HG02840 (cell line): ENCODE data around the gene ABCA2.
"Not testable (repeated sequence)": the region's sequence is repeated elsewhere in the genome, so short reads cannot be mapped to it uniquely, and the experiment has no call there.

Experiments
- ATAC-seq: cut with Tn5 transposase; IDR thresholded peaks from one replicate; pipeline ENCODE4 v1.9.1; 2021; ENCODE audit warnings: mild to moderate bottlenecking, moderate library complexity, moderate number of reproducible peaks; ENCODE audit not compliant: unreplicated experiment, low FRiP score

Gene ABCA2

DNA sequence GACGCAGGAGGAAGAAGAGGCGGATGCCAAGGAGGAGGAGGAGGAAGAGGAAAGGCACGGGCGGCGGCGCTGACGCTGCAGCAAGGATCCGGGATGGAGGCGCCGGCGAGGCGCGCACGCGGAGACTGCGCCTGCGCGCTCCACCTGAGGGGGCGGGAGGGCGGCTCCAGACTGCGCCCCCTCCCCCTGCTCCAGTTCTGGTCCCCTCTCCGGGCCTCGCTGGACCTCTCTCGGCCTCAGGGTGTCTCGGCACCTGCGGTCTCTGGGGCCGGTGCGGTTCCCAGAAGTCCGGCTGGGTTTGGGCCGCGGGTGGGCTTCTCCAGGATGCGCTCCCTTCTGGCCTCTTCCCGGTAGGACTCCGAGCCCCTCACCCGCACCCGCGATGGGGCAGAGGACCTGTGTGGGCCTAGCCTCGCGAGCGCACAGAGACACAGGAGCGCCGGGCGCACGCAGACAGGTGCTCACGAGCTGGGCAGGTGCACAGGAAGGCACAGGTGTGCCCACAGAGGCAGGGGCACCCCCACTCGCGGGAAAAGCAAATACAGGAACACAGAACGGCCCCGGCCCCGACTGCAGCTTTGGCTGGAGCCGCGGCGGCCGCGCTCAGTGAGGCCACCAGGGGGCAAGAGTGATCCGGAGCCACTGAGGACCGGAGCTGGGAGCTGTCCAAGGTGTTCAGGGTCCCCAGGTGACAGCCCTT, 18.2 kb upstream of the ABCA2 start, which contains the start of gene NPDC1:
NPDC1 (minus strand) TSS at position 90 of the 700 bp plus-strand sequence. CDS start 188 bp downstream, outside the sequence.
- ATAC-seq = no peak

DNA sequence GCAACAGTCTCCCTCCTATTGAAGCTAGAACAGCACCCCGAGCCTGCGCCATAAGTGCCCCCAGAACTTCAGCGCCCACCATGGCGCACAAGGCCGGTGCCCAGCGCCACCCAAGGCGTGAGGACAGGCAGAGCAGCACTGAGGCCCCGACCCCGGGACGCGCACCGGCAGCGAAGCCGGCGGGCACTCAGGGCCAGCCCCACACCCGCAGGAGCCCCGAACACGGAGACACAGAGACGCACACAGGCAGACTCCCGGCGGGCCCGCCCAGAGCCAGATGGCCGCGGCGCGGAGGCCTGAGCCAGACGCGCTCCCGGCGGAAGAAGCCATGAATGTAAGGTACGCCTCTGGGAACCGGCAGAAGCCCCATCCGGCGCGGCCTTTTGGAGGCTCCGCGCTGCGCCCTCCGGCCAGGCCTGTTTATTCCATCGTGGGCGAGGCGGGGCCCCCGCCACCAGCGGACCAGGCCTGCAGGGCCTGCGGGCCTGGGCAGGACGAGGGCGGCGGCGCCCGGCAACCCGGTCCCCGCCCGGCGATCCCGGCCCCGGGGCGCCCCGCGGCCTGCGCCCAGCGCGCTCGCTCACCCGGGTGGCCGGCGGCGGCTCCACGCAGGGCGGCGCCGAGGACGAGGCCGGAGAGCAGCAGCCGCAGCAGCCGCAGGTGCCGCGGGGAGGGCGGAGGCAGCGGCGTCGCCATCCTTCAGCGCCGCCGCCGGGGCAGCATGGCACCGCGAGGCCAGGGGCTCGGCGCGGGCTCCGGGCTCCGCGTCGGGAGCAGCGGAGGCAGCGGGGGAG, 17.5 kb upstream of the ABCA2 start:
- no peak for ATAC-seq

GRCh38 chr9:137044502-137045177, 16.6 kb upstream of the ABCA2 start:
- no peak for ATAC-seq

DNA sequence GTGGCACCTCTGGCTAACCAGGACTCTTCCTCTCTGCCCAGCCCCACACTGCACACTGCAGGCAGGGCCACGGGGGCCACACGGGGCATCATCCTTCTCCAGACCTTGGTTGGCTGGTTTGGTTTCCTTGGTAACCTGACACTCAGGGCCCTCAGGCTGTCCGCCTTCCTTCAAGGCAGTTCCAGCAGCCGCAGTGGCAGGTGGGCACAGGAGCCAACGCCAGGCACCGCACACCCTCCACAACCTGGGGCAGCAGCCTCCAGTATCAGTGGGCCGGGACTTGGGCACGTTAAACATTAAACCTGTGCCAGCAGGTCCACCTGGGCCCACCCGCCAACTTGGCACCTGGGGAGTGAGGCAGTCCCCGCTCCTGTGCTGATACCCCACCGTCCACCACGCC, 16.0 kb upstream of the ABCA2 start:
- no peak for ATAC-seq

GRCh38 chr9:137042751-137043727, 15.0 kb upstream of the ABCA2 start:
- no peak for ATAC-seq

DNA sequence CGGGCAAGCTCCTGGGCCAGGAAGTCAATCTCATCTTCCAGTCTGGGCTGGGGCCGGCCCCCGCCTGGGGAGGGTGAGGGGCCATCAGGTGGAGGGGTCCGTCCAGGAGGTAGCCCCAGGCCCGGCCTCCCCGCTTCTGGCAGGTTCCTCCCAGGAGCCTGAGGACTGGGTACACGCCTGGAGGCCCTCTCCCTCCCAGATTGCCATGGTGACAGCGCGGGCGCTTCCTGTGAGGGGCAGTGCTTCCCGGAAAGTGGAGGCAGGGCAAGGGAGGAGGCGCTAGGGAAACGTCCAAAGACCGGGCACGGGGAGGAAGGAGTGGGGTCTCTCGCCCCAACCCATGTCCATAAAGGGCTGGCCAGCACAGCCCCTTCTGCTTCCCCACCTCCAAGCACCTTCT, 13.1 kb upstream of the ABCA2 start:
- no peak for ATAC-seq

- ATAC-seq = no peak
Observed at GRCh38 chr9:137040568-137040967, 12.5 kb upstream of the ABCA2 start.

DNA sequence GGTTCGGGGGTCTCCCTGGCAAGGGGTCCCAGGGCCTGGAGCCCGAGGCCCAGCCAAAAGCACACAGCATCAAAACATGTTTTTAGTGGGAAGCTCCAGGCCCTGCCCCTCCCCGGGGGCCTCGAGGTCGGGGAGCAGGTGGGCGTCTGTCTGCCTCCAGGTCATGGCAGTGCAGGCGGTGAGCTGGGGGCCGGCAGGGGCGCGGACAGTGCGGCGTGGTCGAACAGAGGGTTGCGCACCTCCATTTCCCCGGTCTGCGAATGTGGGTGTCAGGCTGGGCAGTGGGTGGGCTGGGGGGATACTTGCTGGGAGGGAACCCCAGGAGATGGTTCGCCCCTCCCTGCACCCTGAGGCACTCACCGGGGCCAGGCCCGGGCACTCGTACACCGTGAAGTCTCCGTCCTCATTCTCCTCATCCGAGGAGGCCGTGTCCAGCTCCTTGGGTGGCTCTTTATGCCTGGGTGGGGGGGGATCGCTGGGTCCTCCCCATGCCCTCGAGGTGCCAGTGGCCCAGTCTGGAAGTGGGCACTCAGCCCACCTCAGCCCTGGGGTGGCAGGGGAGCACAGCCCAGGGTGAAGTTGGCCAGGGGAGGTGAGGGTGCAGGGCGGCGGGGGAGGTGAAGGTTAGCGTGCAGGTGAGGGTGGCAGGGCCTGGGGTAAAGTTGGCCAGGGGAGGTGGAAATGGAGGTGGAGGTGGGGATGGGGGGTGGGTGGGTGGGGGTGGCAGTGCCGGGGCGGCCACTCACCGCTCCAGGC, 11.8 kb upstream of the ABCA2 start:
- ATAC-seq = no peak

GRCh38 chr9:137038916-137039315, 10.9 kb upstream of the ABCA2 start:
- ATAC-seq = no peak

- no peak for ATAC-seq
Observed at GRCh38 chr9:137037483-137037882, 9.4 kb upstream of the ABCA2 start.

- ATAC-seq = no peak
Observed at GRCh38 chr9:137037035-137037434, 9.0 kb upstream of the ABCA2 start.

DNA sequence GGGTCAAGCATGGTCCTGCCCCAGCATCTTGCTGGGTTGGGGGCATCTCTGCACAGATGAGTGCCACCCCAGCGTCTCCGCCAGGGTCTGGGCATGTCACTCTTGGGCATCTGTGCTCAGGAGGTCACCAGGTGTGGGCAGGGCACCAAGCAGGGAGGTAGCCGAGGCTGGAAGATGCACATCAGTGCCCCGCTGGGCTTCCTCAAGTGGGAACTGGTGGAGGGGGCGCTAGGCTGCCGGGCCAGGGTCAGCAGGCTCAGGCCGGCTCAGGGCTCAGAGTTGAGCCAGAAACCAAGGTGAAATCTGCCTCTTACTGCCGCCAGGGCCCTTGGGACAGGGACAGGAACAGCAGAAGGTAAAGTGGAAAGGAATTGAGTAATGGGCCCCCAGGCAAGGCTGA, 7.9 kb upstream of the ABCA2 start:
- no peak for ATAC-seq

- no peak for ATAC-seq
Observed at GRCh38 chr9:137035507-137035834, 7.4 kb upstream of the ABCA2 start.

DNA sequence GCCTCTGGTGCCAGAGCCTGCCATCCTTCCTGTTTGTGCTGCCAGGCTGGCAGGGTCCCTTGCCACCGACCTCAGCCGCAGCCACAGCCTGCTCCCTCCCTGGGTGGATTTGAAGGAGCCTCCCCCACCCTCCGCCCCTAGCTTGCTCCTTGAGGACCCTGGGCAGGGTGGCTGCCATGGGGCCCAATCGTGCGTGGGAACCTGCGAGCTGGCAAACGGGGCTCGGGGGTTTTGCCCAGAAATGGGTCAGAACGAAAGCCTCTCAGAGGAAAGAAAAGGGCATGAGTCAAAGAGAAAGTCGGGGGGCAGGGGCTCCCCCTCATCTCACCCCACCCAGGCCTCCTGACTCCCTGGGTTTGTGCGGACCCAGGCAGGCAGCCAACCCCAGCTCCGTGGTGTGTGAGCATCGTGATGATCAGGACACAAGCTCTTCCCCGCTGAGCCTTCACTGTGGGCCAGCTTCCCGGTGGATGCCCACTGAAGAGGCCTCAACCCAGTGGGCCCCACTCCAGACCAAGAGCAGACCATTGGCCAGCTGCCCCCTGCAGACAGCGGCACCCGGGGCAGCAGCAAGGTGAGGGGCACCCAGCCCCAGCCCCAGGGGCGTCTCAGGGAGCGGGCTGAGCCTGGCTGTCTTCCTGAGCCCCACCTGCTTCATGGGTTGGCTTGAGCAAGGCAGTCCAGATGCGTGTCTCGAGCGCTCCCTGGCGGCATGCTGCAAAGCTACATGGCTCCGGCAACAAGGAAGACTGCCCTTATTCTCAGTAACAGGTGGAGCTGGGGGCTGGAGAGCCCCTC, 6.9 kb upstream of the ABCA2 start:
- no peak for ATAC-seq

- ATAC-seq = no peak
Observed at GRCh38 chr9:137034039-137034708, 6.1 kb upstream of the ABCA2 start.

DNA sequence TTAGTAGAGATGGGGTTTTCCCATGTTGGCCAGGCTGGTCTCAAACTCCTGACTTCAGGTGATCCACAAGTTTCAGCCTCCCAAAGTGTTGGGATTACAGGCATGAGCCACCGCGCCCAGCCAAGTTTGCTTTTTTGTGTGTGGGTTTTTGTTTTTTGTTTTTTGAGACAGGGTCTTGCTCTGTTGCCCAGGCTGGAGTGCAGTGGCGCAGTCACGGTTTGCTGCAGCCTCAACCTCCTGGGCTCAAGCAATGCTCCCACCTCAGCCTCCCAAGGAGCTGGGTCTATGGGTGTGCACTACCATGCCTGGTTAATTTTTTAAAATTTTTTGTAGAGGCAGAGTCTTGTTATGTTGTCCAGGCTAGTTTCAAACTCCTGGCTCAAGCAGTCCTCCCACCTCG, 5.4 kb upstream of the ABCA2 start:
- not testable (repeated sequence) for ATAC-seq

DNA sequence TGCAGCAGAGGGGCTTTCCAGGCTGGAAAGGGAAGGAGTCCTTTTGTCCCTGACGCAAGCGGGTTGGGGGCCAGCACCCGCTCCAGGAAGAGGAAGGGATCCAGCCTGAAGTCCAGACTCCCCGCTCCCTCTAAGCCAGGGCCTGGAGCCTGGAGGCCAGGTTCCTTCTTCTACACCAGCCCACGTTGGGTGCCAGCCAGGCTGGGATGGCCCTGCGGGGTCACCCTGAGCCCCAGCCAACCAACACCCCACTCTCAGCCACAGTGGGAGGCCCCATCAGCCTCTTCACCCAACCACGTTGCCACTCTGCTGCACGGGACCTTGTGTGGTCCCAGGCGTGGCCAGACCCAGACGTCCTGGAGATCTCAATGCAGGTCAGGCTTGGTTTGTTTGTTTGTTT, 4.8 kb upstream of the ABCA2 start:
- ATAC-seq = no peak

DNA sequence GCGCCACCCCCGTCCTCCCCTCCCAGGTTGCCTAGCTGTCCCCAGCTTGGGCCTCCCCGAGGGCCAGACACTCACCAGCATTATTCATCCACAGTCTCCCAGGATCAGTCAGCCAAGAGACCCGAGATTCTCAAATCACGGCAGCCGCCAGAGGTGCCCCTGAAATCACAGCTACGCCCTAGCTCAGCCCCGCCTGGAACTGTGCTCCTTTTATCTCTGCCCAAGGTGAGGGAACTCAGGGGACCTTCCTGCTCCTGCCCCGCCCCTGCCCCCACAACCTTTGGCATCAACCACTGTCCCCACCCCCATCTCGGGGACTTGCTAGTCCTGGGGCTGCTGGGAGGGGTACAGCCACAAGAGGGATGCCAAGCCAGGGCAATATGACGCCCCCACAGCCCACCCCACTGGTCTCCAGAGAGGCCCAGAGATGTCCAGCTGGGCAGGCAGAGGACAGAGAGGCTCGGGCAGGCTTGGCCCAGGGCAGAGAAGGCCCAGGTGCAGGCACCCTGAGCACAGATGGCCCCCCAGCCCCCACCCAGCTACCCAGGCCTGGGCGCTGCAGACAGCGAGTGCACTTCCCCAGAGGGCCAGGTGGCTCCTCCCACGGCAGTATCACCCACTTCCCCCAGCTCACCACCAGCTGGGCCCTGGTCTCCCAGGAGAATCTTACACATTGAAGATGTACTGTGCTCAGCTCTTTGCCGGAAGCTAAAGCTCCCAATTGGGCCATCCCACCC, 4.0 kb upstream of the ABCA2 start, which contains the start of gene FUT7:
FUT7 (minus strand) TSS at position 185 of the 737 bp plus-strand sequence; CDS start at position 88, 97 bp downstream.
- no peak for ATAC-seq
